GM19025 (cell line): Measurements from ENCODE around the gene CCSER2.
"Not testable (repeated sequence)": the region's sequence is repeated elsewhere in the genome, so short reads cannot be mapped to it uniquely, and the experiment has no call there.

ENCODE experiments used
- ATAC-seq: cut with Tn5 transposase; IDR thresholded peaks from one replicate; pipeline ENCODE4 v1.9.1; 2021; ENCODE audit warnings: mild to moderate bottlenecking, low read depth, moderate library complexity; ENCODE audit not compliant: unreplicated experiment

CCSER2 gene

GRCh38 chr10:84344526-84344925 is 16.1 kb downstream of the CCSER2 start:
- ATAC-seq, result no peak

- not testable (repeated sequence) for ATAC-seq
Measured at GRCh38 chr10:84347575-84348002, 19.2 kb downstream of the CCSER2 start.

DNA sequence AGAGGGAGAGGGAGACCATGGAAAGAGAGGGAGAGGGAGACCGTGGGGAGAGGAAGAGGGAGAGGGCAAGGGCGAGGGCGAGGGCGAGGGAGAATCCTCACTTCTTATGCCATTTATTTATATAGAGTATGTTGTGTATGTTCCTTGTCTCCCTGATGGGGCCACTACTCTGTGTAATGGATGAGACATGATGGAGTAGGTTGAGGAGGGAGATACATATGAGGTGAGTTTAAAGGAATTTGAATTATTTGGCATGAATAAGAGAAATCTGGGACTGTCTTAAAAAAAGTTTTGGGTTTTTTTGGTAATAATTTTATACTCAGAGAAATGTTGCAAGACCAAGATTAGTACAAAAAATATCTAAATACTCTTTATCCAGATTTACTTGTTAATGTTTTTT is 20.1 kb downstream of the CCSER2 start:
- ATAC-seq, result no peak

GRCh38 chr10:84348860-84349259 is 20.5 kb downstream of the CCSER2 start:
- no peak for ATAC-seq

GRCh38 chr10:84352251-84352842 is 24.0 kb downstream of the CCSER2 start:
- peak; percentile 91 for ATAC-seq

GRCh38 chr10:84353052-84353803 is 24.8 kb downstream of the CCSER2 start:
- ATAC-seq, result no peak

GRCh38 chr10:84354623-84355022 is 26.2 kb downstream of the CCSER2 start:
- ATAC-seq, result no peak

DNA sequence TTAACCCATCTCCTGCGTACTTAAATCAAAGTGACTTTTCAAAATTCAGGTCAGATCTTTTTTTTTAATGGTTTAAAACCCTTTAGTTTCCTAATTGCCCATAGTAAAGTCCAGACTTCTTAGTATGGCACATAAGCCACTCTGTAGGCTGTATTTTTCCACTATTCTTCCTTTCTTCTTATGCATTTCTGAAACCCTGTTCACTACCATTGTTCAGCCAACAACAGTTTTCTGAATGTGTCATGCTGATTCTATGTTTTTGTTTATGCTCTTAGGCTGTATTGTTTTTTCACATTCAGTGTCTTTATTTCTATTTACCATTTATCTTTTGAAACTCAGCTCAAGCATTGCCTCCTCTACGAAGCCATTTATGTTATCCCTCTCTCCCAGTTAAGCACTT is 26.7 kb downstream of the CCSER2 start:
- no peak for ATAC-seq

DNA sequence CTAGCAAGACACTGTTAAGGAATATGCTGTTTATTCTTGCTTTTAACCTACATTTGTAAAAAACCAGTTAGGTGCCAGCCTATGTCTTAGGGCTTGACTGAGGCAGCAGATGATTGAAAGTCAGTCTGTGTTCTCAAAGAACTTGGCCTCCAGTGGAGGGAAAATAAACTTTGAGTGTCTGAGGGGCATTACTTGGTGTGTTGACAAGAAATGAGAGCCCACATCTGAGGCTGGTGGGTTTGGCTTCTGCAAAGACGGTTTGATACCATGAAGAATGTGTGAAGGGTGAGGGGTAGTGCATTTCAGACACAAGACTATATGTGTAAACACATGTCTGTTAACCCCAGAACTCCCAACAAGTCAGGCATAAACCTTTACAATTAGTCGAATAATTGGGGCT is 28.5 kb downstream of the CCSER2 start:
- ATAC-seq, result no peak

DNA sequence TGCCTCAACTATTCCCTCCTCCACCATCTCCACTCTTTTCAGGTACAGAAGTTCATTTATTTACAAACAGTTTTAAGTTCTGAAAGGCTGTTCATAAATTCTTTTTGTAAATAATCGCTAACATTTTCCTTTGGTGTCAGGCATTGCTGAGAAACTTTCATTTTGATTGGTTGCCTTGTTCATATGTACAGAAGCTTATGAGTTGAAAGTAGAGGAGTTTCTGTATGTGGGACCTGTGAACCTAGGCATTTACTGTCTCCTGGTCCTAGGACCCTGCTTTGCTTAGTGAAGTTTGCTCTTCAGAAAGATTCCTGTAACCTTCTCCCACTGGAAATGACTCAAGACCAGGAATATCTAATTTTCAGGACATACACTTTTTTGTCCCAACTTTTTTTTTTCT is 30.4 kb downstream of the CCSER2 start:
- no peak for ATAC-seq

DNA sequence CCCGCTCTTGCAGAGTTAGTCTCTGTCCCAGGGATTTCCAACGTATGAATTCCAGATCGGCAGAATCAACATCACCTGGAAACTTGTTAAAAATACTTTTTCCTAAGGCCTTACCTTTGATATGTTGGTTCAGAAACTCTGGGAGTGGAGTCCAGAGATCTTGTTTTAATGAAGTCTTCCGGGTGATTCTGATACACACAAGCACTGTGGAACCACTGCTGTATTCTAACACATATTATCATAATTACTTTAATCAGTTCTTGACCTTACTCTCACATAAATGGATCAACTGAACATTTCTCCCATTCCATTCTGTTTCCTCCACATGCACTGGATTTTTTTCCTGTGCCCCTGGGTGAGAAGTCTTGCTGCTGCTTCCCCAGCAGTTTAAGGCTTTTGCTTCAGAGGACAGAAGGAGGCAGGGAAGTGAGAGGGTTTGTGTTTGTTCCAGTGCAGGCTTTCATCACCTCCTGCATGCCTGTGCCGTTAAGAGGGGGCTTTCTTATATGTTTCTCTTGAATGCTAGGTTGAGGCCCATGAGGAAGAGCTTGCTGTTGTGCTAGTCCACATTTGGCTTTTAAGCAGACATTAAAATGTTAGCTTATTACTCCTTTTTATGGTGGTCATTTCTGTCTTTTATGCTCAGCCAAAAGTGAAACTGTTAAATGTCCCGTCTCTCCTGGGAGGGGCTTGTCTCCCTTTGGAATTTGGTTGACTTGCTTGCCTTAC is 32.4 kb downstream of the CCSER2 start:
- ATAC-seq, result no peak

GRCh38 chr10:84365335-84365881 is 37.0 kb downstream of the CCSER2 start:
- ATAC-seq, result no peak

- no peak for ATAC-seq
Measured at GRCh38 chr10:84366041-84366440, 37.7 kb downstream of the CCSER2 start.

DNA sequence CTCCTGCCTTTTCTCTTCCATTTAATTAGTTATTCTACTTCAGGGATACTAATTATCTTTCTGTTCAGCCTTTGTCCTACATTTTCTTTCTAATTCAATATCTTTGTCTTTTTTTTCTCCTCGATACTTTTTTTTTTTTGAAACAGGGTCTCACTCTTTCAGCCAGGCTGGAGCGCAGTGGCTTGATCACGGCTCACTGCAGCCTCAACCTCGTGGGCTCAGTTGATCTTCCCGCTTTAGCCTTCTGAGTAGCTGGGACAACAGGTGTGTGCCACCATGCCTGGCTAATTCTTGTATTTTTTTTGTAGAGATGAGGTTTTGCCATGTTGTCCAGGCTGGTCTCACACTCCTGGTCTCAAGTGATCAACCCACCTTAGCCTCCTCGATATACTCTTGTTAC is 38.9 kb downstream of the CCSER2 start:
- no peak for ATAC-seq

DNA sequence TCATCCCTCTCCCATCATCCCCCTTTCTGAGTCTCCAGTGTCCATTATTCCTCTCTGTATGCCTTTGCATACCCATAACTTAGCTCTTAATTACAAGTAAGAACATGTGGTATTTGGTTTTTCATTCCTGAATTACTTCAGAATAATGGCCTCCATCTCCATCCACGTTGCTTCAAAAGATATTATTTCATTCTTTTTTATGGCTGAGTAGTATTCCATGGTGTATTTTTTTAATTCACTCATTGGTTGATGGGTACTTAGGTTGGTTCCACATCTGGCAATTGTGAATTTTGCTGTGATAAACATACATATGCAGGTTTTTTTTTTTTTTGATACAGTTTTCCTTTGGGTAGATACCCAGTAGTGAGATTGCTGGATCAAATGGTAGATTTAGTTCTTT is 40.4 kb downstream of the CCSER2 start:
- no peak for ATAC-seq

GRCh38 chr10:84370283-84370682 is 41.9 kb downstream of the CCSER2 start:
- ATAC-seq, result no peak

DNA sequence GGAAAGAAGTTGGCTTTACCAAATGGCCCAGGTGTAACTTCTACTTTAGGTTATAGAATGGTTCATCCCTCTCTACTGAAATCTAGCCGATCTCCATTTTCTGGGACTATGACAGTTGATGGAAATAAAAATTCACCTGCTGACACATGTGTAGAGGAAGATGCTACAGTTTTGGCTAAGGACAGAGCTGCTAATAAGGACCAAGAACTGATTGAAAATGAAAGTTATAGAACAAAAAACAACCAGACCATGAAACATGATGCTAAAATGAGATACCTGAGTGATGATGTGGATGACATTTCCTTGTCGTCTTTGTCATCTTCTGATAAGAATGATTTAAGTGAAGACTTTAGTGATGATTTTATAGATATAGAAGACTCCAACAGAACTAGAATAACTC is 43.6 kb downstream of the CCSER2 start:
- ATAC-seq, result no peak

- no peak for ATAC-seq
Measured at GRCh38 chr10:84373000-84373399, 44.6 kb downstream of the CCSER2 start.

GRCh38 chr10:84374455-84374854 is 46.1 kb downstream of the CCSER2 start:
- no peak for ATAC-seq

GRCh38 chr10:84375011-84375410 is 46.6 kb downstream of the CCSER2 start:
- ATAC-seq, result peak; percentile 53

GRCh38 chr10:84375881-84376280 is 47.5 kb downstream of the CCSER2 start:
- no peak for ATAC-seq
